ENCODE data around the gene SUSD1.

Gene SUSD1

GRCh38 chr9:112169368-112169767 lies 5.7 kb downstream of the SUSD1 start:
- no peaks in the 10 kb centered on the region for H3K27me3 ChIP-seq (ENCODE audit: insufficient read depth, low read length, poor library complexity)
- H3K36me3 ChIP-seq (ENCODE audit: insufficient read depth, low read length): no peaks in the 10 kb centered on the region
- no peak overlapping the region for H2AFZ ChIP-seq (ENCODE audit: low read depth, low read length)
- no peak overlapping the region for H3K4me3 ChIP-seq (ENCODE audit: low read depth in 1 of 2, low read length in 2 of 2)
- no peaks in the 10 kb centered on the region; the same call in 1 of the 2 replicates for H4K20me1 ChIP-seq (ENCODE audit: insufficient read depth, low read length)
- no peaks in the 10 kb centered on the region for H3K79me2 ChIP-seq (ENCODE audit: insufficient read depth, low read length)
- no peak overlapping the region for H3K27ac ChIP-seq (ENCODE audit: low read length)
- ATAC-seq (ENCODE audit: insufficient read depth, low read depth) (no peak), DNase-seq (no peak)
- no peak overlapping the region for H3K9ac ChIP-seq (ENCODE audit: low read depth, low read length)
- H3K4me1 ChIP-seq (ENCODE audit: insufficient read depth, low read length): peaks cover 13% of the 10 kb centered on the region
- no peaks in the 10 kb centered on the region for H3K9me3 ChIP-seq (ENCODE audit: insufficient read depth, low read length, severe bottlenecking)
- TF ChIP-seq EZH2 (IDR thresholded peaks at IDR 0.05; ENCODE audit: borderline replicate concordance, low read depth, low read length, severe bottlenecking): no peak
- no peak for TF ChIP-seq CTCF (IDR thresholded peaks at IDR 0.05; ENCODE audit: borderline replicate concordance, extremely low read depth, low read length, poor library complexity, severe bottlenecking)
- no peak overlapping the region for H3K4me2 ChIP-seq (ENCODE audit: insufficient read depth, low read length)

- no peak overlapping the region for H3K9ac ChIP-seq (ENCODE audit: low read depth, low read length)
- no peak overlapping the region for H2AFZ ChIP-seq (ENCODE audit: low read depth, low read length)
- ATAC-seq (ENCODE audit: insufficient read depth, low read depth) (no peak; the same call in 2 of the 3 replicates), DNase-seq (no peak)
- H3K27me3 ChIP-seq (ENCODE audit: insufficient read depth, low read length, poor library complexity): no peaks in the 10 kb centered on the region
- no peaks in the 10 kb centered on the region for H3K36me3 ChIP-seq (ENCODE audit: insufficient read depth, low read length)
- H3K79me2 ChIP-seq (ENCODE audit: insufficient read depth, low read length): no peaks in the 10 kb centered on the region
- no peak overlapping the region for H3K27ac ChIP-seq (ENCODE audit: low read length)
- TF ChIP-seq CTCF (IDR thresholded peaks at IDR 0.05; ENCODE audit: borderline replicate concordance, extremely low read depth, low read length, poor library complexity, severe bottlenecking): no peak
- no peak for TF ChIP-seq EZH2 (IDR thresholded peaks at IDR 0.05; ENCODE audit: borderline replicate concordance, low read depth, low read length, severe bottlenecking)
- H3K9me3 ChIP-seq (ENCODE audit: insufficient read depth, low read length, severe bottlenecking): no peaks in the 10 kb centered on the region
- H3K4me1 ChIP-seq (ENCODE audit: insufficient read depth, low read length): 0 out of 2 replicates have a peak, but pooled peaks cover under 1% of the 10 kb centered on the region
- H3K4me2 ChIP-seq (ENCODE audit: insufficient read depth, low read length): no peak overlapping the region
- H4K20me1 ChIP-seq (ENCODE audit: insufficient read depth, low read length): no peaks in the 10 kb centered on the region; the same call in 1 of the 2 replicates
- H3K4me3 ChIP-seq (ENCODE audit: low read depth in 1 of 2, low read length in 2 of 2): no peak overlapping the region
Measured at GRCh38 chr9:112168197-112168596, 6.9 kb downstream of the SUSD1 start.

- Histone ChIP-seq H2AFZ (ENCODE audit: low read depth, low read length) (no peak overlapping the region), H3K9me3 (ENCODE audit: insufficient read depth, low read length, severe bottlenecking) (no peaks in the 10 kb centered on the region), H3K9ac (ENCODE audit: low read depth, low read length) (no peak overlapping the region), H3K4me3 (ENCODE audit: low read depth in 1 of 2, low read length in 2 of 2) (no peak overlapping the region), H4K20me1 (ENCODE audit: insufficient read depth, low read length) (no peaks in the 10 kb centered on the region; the same call in 1 of the 2 replicates), H3K36me3 (ENCODE audit: insufficient read depth, low read length) (no peaks in the 10 kb centered on the region), H3K27ac (ENCODE audit: low read length) (no peak overlapping the region), H3K79me2 (ENCODE audit: insufficient read depth, low read length) (no peaks in the 10 kb centered on the region), H3K27me3 (ENCODE audit: insufficient read depth, low read length, poor library complexity) (no peaks in the 10 kb centered on the region), H3K4me1 (ENCODE audit: insufficient read depth, low read length) (no peaks in the 10 kb centered on the region), H3K4me2 (ENCODE audit: insufficient read depth, low read length) (no peak overlapping the region)
- DNase-seq: no peak
- no peak for ATAC-seq (ENCODE audit: insufficient read depth, low read depth)
- TF ChIP-seq CTCF (IDR thresholded peaks at IDR 0.05; ENCODE audit: borderline replicate concordance, extremely low read depth, low read length, poor library complexity, severe bottlenecking): no peak
- TF ChIP-seq EZH2 (IDR thresholded peaks at IDR 0.05; ENCODE audit: borderline replicate concordance, low read depth, low read length, severe bottlenecking): no peak
Measured at GRCh38 chr9:112166176-112167140, 8.6 kb downstream of the SUSD1 start.

Measured in DND-41 (cell line).